Fibroblast of lung (primary cell): ENCODE data around the gene TMEM187. TPM values are rescaled to one million over a fixed set of nuclear protein-coding genes. Genes with fewer than 3 reads are reported as not detected.

ENCODE experiments used
- DNase-seq, 2 donors: peaks; one replicate each; pipeline versions ENCODE4 v3.0.0 to v3.0.0-alpha.2; 2010; ENCODE audit warnings: low read depth in 2 of 2
- H2AFZ ChIP-seq: 2 replicates; pipeline ENCODE4 v1.5.1; 2012; ENCODE audit warnings: low read length, control low read depth, inconsistent platforms
- H3K27ac ChIP-seq: 2 replicates; pipeline ENCODE4 v1.5.1; 2011; ENCODE audit warnings: low read length, control low read depth; ENCODE audit not compliant: insufficient read depth
- H3K27me3 ChIP-seq: 2 replicates; pipeline ENCODE4 v1.5.1; 2011; ENCODE audit warnings: mild to moderate bottlenecking, low read length; ENCODE audit not compliant: control insufficient read depth, insufficient read depth
- H3K36me3 ChIP-seq: 2 replicates; pipeline ENCODE4 v1.5.1; 2011; ENCODE audit warnings: low read length; ENCODE audit not compliant: control insufficient read depth, insufficient read depth
- H3K4me1 ChIP-seq: 2 replicates; pipeline ENCODE4 v1.5.1; 2011; ENCODE audit warnings: low read length; ENCODE audit not compliant: control insufficient read depth, insufficient read depth; ENCODE audit errors: extremely low read depth
- H3K4me2 ChIP-seq: 2 replicates; pipeline ENCODE4 v1.5.1; 2011; ENCODE audit warnings: low read length, control low read depth; ENCODE audit not compliant: insufficient read depth; ENCODE audit errors: extremely low read depth
- H3K4me3 ChIP-seq, 4 experiments: fragments of 200-600 bp in 1 of 4; sonication (generic) in 1 of 4; replicated peaks in 1 of 4; 2 replicates each; pipeline ENCODE4 v1.5.1; 2011 to 2016; ENCODE audit warnings: low read length in 4 of 4, low read depth in 3 of 4, mild to moderate bottlenecking in 3 of 4, control low read depth in 2 of 4, inconsistent platforms in 1 of 4, mixed read lengths in 1 of 4; ENCODE audit not compliant: insufficient read depth in 1 of 4; ENCODE audit errors: control extremely low read depth in 1 of 4
- H3K79me2 ChIP-seq: 2 replicates; pipeline ENCODE4 v1.5.1; 2012; ENCODE audit warnings: mild to moderate bottlenecking, low read length, inconsistent platforms; ENCODE audit not compliant: control insufficient read depth, insufficient read depth
- H3K9ac ChIP-seq: 2 replicates; pipeline ENCODE4 v1.5.1; 2011; ENCODE audit warnings: mild to moderate bottlenecking, low read length, control low read depth; ENCODE audit not compliant: insufficient read depth
- H3K9me3 ChIP-seq: 2 replicates; pipeline ENCODE4 v1.5.1; 2012; ENCODE audit warnings: low read depth, low read length; ENCODE audit not compliant: control insufficient read depth, insufficient read depth
- H4K20me1 ChIP-seq: 2 replicates; pipeline ENCODE4 v1.5.1; 2011; ENCODE audit warnings: low read length; ENCODE audit not compliant: control insufficient read depth, insufficient read depth; ENCODE audit errors: extremely low read depth
- CTCF ChIP-seq, 2 donors: IDR thresholded peaks in 1 of 2; conservative IDR thresholded peaks in 1 of 2; 1 replicate in 1 of 2; 2 replicates in 1 of 2; pipeline ENCODE4 v1.5.1; 2011 to 2012; ENCODE audit warnings: low read length in 2 of 2, control low read depth in 1 of 2, inconsistent platforms in 1 of 2, low read depth in 1 of 2, mild to moderate bottlenecking in 1 of 2
- EZH2 ChIP-seq: IDR thresholded peaks from 2 replicates; pipeline ENCODE4 v1.5.1; 2012; ENCODE audit warnings: low read length, control low read depth, mild to moderate bottlenecking; ENCODE audit errors: missing control alignments
- polyA plus RNA-seq, 2 donors: library from polyadenylated mRNA; depleted of rRNA in 1 of 2; stranded (reverse) in 1 of 2; unstranded in 1 of 2; fragments of >200 nt; gene quantifications; 2 replicates each; pipeline ENCODE4 v1.2.1, GENCODE V29; 2011 to 2012; ENCODE audit warnings: missing spikeins in 1 of 2
- total RNA-seq: library from RNA; depleted of rRNA; stranded (reverse); fragments of >200 nt; gene quantifications from 2 replicates; pipeline ENCODE4 v1.2.1, GENCODE V29; 2014

Gene TMEM187
- total and polyA plus RNA-seq, 2 donors (not counting 1 experiment from before 2014, with no cell fraction given) = 4.6 to 8.3 TPM

- Histone ChIP-seq H3K9ac (no peak overlapping the region), H3K27me3 (no peaks in the 10 kb centered on the region), H2AFZ (no peak overlapping the region), H3K4me1 (peaks cover 2% of the 10 kb centered on the region), H3K27ac (no peak overlapping the region), H4K20me1 (no peaks in the 10 kb centered on the region), H3K79me2 (no peaks in the 10 kb centered on the region), H3K9me3 (no peaks in the 10 kb centered on the region), H3K4me3 (no peak overlapping the region), H3K36me3 (peaks cover 2% of the 10 kb centered on the region), H3K4me2 (no peak overlapping the region)
- DNase-seq = no peak
- TF ChIP-seq CTCF (conservative IDR thresholded peaks at IDR 0.05 in 1 of 2, IDR thresholded peaks at IDR 0.05 in 1 of 2; ENCODE audit: low read depth in 1 of 2, low read length in 2 of 2) = no peak
Observed at GRCh38 chrX:154026136-154027021, 53.8 kb downstream of the TMEM187 start.

GRCh38 chrX:154027022-154027402 is 54.5 kb downstream of the TMEM187 start:
- TF ChIP-seq CTCF (conservative IDR thresholded peaks at IDR 0.05 in 1 of 2, IDR thresholded peaks at IDR 0.05 in 1 of 2; ENCODE audit: low read depth in 1 of 2, low read length in 2 of 2) (no peak), EZH2 (no peak)
- DNase-seq = no peak
- H3K27me3 ChIP-seq = no peaks in the 10 kb centered on the region

GRCh38 chrX:154027986-154028385 is 55.4 kb downstream of the TMEM187 start:
- Histone ChIP-seq H3K9ac (no peak overlapping the region), H3K4me1 (peaks cover 2% of the 10 kb centered on the region), H3K9me3 (no peaks in the 10 kb centered on the region), H4K20me1 (no peaks in the 10 kb centered on the region), H3K27me3 (no peaks in the 10 kb centered on the region), H3K4me3 (no peak overlapping the region), H3K79me2 (peaks cover under 1% of the 10 kb centered on the region), H2AFZ (no peak overlapping the region), H3K4me2 (no peak overlapping the region), H3K27ac (no peak overlapping the region), H3K36me3 (peaks cover 6% of the 10 kb centered on the region)
- TF ChIP-seq CTCF (conservative IDR thresholded peaks at IDR 0.05 in 1 of 2, IDR thresholded peaks at IDR 0.05 in 1 of 2; ENCODE audit: low read depth in 1 of 2, low read length in 2 of 2) = no peak
- no peak for TF ChIP-seq EZH2
- DNase-seq = no peak

More at GRCh38 chrX:154027022-154027402, 54.5 kb downstream of the TMEM187 start:
- Histone ChIP-seq H3K4me2 (no peak overlapping the region), H3K9ac (no peak overlapping the region), H3K36me3 (peaks cover 5% of the 10 kb centered on the region), H3K79me2 (no peaks in the 10 kb centered on the region), H3K4me3 (no peak overlapping the region), H3K27ac (no peak overlapping the region), H4K20me1 (no peaks in the 10 kb centered on the region), H3K4me1 (peaks cover 2% of the 10 kb centered on the region), H2AFZ (no peak overlapping the region), H3K9me3 (no peaks in the 10 kb centered on the region)
